NCI-H2029 (cell line): Measurements from ENCODE around the gene PPM1H.
"Not testable (repeated sequence)": the region's sequence is repeated elsewhere in the genome, so short reads cannot be mapped to it uniquely, and the experiment has no call there.

Source experiments
- DNase-seq: peaks from one replicate; lab custom pipeline; 2025; lab: John Stamatoyannopoulos, UW

Gene PPM1H

GRCh38 chr12:62767496-62767895 is 167.5 kb downstream of the PPM1H start:
- DNase-seq = no peak

- no peak for DNase-seq
These were observed 168.5 kb downstream of the PPM1H start for GRCh38 chr12:62766496-62766895.

- DNase-seq = no peak
These were observed 170.9 kb downstream of the PPM1H start for GRCh38 chr12:62763861-62764645.

GRCh38 chr12:62763312-62763711 is 171.6 kb downstream of the PPM1H start:
- no peak for DNase-seq

- no peak for DNase-seq
These were observed 172.3 kb downstream of the PPM1H start for GRCh38 chr12:62762645-62763044.

- DNase-seq = no peak
These were observed 173.3 kb downstream of the PPM1H start for GRCh38 chr12:62761658-62762057.

GRCh38 chr12:62760779-62761178 is 174.2 kb downstream of the PPM1H start:
- no peak for DNase-seq

GRCh38 chr12:62760341-62760740 is 174.6 kb downstream of the PPM1H start:
- not testable (repeated sequence) for DNase-seq

GRCh38 chr12:62758216-62758615 is 176.7 kb downstream of the PPM1H start:
- no peak for DNase-seq

- DNase-seq = no peak
These were observed 177.9 kb downstream of the PPM1H start for GRCh38 chr12:62757048-62757447.

GRCh38 chr12:62754706-62755105 is 180.2 kb downstream of the PPM1H start:
- DNase-seq = no peak

- DNase-seq = no peak
These were observed 183.2 kb downstream of the PPM1H start for GRCh38 chr12:62751810-62752155.

- peak; percentile 9 for DNase-seq
These were observed 183.8 kb downstream of the PPM1H start for GRCh38 chr12:62750941-62751809.

GRCh38 chr12:62749586-62749985 is 185.4 kb downstream of the PPM1H start:
- DNase-seq = no peak

- DNase-seq = no peak
These were observed 185.9 kb downstream of the PPM1H start for GRCh38 chr12:62748941-62749468.

- no peak for DNase-seq
These were observed 190.4 kb downstream of the PPM1H start for GRCh38 chr12:62744551-62744950.

GRCh38 chr12:62739266-62740015 is 195.5 kb downstream of the PPM1H start:
- no peak for DNase-seq

GRCh38 chr12:62738616-62739015 is 196.3 kb downstream of the PPM1H start:
- no peak for DNase-seq

GRCh38 chr12:62738105-62738504 is 196.8 kb downstream of the PPM1H start:
- DNase-seq = no peak

GRCh38 chr12:62737615-62738014 is 197.3 kb downstream of the PPM1H start:
- DNase-seq = no peak

- no peak for DNase-seq
These were observed 197.8 kb downstream of the PPM1H start for GRCh38 chr12:62737188-62737587.

GRCh38 chr12:62736596-62736995 is 198.4 kb downstream of the PPM1H start:
- DNase-seq = no peak
